ENCODE measurements around the gene KCNMB1. TPM values are rescaled to one million over a fixed set of nuclear protein-coding genes. Genes with fewer than 3 reads are reported as not detected.

KCNMB1 gene
- total and polyA plus RNA-seq, 10 of the 15 experiments (the other 5 are each of a cell fraction or from before 2014, with no cell fraction given), result 1.2 to 3.6 (median 2.6) TPM

DNA sequence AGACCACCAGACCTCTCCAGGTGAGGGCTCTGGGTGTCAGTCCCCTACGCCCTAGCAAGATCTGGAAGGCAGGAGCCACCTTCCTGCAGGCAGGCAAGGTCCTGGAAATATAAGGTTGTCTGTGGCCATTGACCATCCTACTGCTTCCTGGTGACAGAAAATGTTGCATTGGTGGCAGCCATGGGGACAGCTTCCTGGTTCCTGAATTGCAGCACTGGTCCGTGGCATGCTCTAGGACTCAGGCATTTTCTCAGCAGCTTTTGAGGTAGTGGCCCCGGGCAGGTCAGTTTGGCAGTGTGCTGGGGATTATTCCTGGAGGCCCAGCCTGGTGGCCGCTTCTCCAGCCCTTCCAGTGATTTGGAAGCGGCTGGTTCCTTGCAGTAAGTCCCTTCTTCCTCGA is 36.6 kb upstream of the KCNMB1 start:
- intact Hi-C loops (cut with micrococcal nuclease; ENCODE audit: unreplicated experiment) (no loop called here), in situ Hi-C loops (cut with MboI) (no loop called here)
- Histone ChIP-seq H2AFZ (ENCODE audit: control insufficient read depth, low read depth, low read length) (no peak overlapping the region), H3K4me3 (no peak overlapping the region), H3K4me2 (ENCODE audit: control insufficient read depth, insufficient read depth) (no peak overlapping the region), H4K20me1 (ENCODE audit: control insufficient read depth, insufficient read depth) (no peaks in the 10 kb centered on the region), H3K79me2 (ENCODE audit: control insufficient read depth, insufficient read depth, low read length) (no peaks in the 10 kb centered on the region), H3K4me1 (ENCODE audit: control insufficient read depth, insufficient read depth, low read length) (no peaks in the 10 kb centered on the region), H3K9ac (ENCODE audit: control insufficient read depth, insufficient read depth, low read length) (no peak overlapping the region), H3K27ac (ENCODE audit: control insufficient read depth, insufficient read depth) (no peak overlapping the region), H3K36me3 (ENCODE audit: control insufficient read depth in 2 of 2, insufficient read depth in 2 of 2, low read length in 1 of 2) (no peaks in the 10 kb centered on the region), H3K9me3 (replicated peaks; ENCODE audit: control insufficient read depth, insufficient read depth, low read length) (no peaks in the 10 kb centered on the region; the same call in 2 of the 3 replicates), H3K27me3 (replicated peaks in 1 of 2; ENCODE audit: control insufficient read depth in 2 of 2, insufficient read depth in 2 of 2, low read length in 1 of 2) (no peaks in the 10 kb centered on the region; a peak in 2 of 4 replicates)
- ChIA-PET SMC1A (ENCODE audit: uncharacterized antibody, unreplicated experiment) (interaction anchor here (0.6 to 3.8 kb wide), 8 partner anchors 10 to 202 kb away, joined by 3 to 12 read pairs (median 5); no protein-coding TSS in a partner anchor), POLR2A (interaction anchor here (0.5 kb wide), 1 partner anchor 790 kb away, joined by 6 read pairs; no protein-coding TSS in a partner anchor), RAD21 (ENCODE audit: unreplicated experiment) (interaction anchor here (0.8 to 2.0 kb wide), 5 partner anchors 9 to 206 kb away, joined by 3 to 6 read pairs (median 3); no protein-coding TSS in a partner anchor), CTCF (interaction anchor here (0.5 to 5.9 kb wide), 34 partner anchors 9 to 889 kb away, joined by 3 to 60 read pairs (median 6); partner anchors contain the start of genes C5orf58 and KCNMB1)
- no peak for FAIRE-seq
- BruUV-seq (replicated peaks), result no TSS peak
- DNase-seq (ENCODE audit: low read depth, low spot score), result no peak
- WGBS (ENCODE audit: insufficient coverage, insufficient replicate concordance, low lambda C conversion rate, missing lambda C conversion rate), result 19% methylated on average over 6 of the region's 6 CpGs
- TF ChIP-seq SP1 (IDR thresholded peaks at IDR 0.05; ENCODE audit: low read depth, low read length) (no peak), ETV6 (conservative IDR thresholded peaks at IDR 0.05 in 1 of 2, IDR thresholded peaks at IDR 0.05 in 1 of 2; ENCODE audit: borderline replicate concordance in 1 of 2, low read depth in 1 of 2) (no peak), ZBTB33 (IDR thresholded peaks at IDR 0.05) (no peak), SPI1 (IDR thresholded peaks at IDR 0.05; ENCODE audit: borderline replicate concordance, insufficient read depth, low read depth, low read length) (no peak), EGR1 (IDR thresholded peaks at IDR 0.05; ENCODE audit: borderline replicate concordance in 1 of 2, low read depth in 2 of 2, low read length in 2 of 2) (no peak), SIN3A (IDR thresholded peaks at IDR 0.05; ENCODE audit: low read depth, low read length) (no peak), IRF3 (IDR thresholded peaks at IDR 0.05) (no peak), SREBF2 (IDR thresholded peaks at IDR 0.05; ENCODE audit: low read length) (no peak)
- TF ChIP-seq, protein P1, sequence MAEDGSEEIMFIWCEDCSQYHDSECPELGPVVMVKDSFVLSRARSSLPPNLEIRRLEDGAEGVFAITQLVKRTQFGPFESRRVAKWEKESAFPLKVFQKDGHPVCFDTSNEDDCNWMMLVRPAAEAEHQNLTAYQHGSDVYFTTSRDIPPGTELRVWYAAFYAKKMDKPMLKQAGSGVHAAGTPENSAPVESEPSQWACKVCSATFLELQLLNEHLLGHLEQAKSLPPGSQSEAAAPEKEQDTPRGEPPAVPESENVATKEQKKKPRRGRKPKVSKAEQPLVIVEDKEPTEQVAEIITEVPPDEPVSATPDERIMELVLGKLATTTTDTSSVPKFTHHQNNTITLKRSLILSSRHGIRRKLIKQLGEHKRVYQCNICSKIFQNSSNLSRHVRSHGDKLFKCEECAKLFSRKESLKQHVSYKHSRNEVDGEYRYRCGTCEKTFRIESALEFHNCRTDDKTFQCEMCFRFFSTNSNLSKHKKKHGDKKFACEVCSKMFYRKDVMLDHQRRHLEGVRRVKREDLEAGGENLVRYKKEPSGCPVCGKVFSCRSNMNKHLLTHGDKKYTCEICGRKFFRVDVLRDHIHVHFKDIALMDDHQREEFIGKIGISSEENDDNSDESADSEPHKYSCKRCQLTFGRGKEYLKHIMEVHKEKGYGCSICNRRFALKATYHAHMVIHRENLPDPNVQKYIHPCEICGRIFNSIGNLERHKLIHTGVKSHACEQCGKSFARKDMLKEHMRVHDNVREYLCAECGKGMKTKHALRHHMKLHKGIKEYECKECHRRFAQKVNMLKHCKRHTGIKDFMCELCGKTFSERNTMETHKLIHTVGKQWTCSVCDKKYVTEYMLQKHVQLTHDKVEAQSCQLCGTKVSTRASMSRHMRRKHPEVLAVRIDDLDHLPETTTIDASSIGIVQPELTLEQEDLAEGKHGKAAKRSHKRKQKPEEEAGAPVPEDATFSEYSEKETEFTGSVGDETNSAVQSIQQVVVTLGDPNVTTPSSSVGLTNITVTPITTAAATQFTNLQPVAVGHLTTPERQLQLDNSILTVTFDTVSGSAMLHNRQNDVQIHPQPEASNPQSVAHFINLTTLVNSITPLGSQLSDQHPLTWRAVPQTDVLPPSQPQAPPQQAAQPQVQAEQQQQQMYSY (CRISPR knock-in tag; IDR thresholded peaks at IDR 0.05), result no peak
- ATAC-seq, result no peak
